Amygdala (tissue), 56 donors: ENCODE data around the gene NUP214.
A peak's percentile ranks its signal among the peaks of the same experiment; 100 is the strongest.

Experiments used
- DNase-seq, 56 donors: peaks; one replicate each; lab custom pipeline; 2025; lab: John Stamatoyannopoulos, UW

NUP214 gene

DNA sequence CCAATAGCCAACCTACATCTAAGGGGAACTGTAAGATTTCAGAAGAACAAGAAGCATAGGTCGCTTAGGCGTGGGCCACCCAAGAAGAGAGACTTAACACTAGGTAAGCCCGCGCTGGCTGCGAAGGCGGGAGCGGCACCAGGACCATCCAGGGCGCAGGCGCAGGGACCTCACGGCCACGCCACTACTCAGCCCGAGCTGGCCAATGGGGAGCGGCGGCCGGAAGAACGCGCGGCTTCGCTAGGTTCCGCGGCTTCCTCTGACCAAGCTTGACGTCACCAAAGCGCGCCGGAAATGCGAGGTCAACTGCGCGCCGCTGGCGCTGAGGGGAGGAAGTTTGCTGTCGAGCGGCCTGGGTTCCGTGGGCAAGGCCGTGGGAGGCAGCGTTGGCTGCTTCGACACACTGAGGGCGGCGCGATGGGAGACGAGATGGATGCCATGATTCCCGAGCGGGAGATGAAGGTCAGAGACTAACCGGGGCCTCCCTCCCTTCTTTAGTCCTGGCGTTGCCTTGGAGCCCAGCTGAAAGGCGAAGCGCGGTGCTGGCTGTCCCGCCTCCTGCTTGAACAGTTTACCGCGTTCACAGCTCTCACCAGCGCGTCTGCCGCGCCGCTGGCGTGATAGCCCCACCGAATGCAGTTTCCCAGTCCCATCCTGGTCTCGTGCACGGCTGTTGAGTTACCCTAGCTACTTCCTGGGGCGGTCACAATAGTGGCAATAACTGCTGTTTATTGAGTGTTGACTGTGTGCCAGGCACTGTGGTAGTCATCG is at the start of gene NUP214:
Gene NUP214, plus strand, starts transcription at position 299 of the 771 bp plus-strand sequence. Its CDS starts 119 bp downstream, at position 418.
- peak; percentile 77 to 100 (median 97) for DNase-seq

DNA sequence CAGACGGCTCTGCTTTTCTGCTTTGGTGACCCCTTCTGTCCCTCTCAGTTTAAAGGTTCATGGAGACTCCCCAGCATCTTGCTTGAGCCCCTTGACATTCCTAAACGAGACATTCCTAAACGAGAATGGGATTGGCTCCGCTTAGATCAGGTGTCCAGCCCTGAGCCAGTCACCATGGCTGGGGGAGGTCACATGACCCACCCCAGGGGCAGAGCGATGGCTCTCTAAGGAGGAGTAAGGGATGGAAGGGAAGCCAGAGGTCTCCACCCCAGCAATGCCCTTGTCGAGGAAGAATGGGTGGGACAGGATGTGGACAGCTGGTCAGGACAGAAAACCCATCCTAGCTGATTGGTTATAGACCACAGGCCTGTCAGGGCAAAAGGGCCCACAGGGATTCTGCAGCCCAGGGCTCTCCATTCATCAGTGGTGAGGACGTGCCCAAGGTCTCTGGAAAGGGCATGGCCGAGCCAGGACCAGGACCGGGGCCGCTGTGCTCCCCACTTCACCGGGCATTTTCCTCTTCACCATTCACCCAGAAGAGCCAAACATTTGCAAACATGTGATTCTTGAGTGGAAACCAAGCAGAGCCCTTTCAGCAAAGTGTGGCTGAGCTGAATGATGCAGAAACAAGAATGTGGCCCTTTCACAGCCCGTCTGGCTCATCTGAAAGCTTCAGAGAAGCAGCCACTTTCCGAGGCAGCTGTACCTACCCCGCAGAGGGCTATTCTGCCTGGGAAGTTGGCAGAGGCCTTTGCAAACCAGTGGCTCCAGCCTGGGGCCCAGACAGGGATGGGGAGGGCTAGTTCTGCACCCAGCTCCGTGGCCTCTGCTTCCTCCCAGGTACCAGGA is 48.8 kb upstream of the NUP214 start:
- peak in 11 of 56 donors; percentile 9 to 52 (median 30) for DNase-seq

DNA sequence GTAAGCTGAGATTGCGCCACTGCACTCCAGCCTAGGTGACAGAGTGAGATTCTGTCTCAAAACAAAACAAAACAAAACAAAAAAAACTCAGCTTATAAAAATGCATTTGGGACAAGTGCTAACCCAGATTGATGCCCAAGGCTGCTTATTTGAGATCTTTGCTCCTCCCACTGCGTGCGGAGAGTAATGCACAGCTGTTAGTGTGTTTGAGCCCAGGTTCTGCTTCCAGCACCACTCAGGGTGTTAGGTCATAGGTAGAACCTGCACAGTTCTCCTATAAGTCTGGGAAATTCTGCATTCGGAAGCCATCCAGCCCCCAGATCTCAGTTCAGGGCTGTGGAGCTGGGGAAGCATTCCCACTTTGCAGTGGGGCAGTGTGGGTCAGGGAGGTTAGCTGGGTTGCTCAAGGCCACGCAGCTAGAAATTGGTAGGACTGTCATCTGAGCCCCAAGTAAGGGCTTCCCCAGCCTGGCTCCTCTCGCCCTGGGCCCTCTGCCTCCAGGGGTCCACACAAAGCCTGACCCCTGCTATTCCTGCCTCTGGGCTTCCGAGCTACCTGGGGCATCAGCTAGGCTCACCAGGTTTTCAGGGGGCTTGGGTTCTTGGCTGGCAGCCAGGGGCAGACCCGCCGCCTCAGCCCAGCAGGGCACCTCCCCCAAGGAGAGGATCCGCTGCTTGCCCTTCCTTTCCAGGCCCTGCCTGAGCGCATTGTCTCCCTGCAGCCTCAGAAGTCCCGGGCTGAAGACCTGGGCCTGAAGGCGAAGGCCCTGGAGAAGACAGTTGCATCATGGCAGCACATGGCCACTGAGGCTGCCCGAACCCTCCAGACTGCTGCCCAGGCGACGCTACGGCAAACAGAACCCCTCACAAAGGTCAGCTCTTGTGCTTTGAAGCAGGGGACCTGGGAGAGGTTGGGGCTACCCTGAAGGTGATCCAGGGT is 46.7 kb upstream of the NUP214 start:
- DNase-seq = no peak

DNA sequence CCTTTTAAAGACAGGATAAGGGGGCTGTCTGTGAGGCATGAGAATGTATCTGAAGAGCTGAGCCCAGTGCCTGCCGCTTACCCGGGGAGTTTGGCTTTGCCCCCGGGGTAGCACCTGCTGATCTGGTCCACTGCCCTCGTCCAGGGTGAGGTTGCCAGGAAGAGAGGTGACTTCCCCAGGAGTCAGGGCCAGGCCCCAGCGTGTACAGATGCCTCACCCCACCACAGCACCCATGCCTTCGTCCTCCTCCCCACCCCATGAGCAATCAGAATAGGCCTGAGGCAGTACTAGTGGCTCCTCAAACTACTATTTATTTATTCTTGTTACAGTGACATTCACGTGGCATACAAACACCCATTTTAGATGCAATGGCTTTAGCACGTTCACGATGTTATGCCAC is 44.8 kb upstream of the NUP214 start:
- DNase-seq = no peak

DNA sequence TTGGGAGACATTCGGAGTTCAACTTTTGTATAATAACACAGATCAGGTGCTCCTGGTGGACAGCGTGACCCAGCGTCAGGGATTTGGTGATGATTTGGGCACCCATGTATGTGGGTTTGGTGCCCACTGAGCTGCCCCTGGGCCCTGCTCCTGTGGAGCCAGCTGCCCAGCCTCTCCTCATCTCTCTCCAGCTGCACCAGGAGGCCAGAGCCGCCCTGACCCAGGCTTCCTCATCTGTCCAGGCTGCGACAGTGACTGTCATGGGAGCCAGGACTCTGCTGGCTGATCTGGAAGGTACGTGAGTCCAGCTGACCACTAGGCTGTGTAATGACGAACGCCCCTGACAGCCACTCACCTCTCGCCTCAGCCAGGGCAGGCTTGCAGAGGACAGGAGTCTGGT is 43.5 kb upstream of the NUP214 start:
- no peak for DNase-seq

DNA sequence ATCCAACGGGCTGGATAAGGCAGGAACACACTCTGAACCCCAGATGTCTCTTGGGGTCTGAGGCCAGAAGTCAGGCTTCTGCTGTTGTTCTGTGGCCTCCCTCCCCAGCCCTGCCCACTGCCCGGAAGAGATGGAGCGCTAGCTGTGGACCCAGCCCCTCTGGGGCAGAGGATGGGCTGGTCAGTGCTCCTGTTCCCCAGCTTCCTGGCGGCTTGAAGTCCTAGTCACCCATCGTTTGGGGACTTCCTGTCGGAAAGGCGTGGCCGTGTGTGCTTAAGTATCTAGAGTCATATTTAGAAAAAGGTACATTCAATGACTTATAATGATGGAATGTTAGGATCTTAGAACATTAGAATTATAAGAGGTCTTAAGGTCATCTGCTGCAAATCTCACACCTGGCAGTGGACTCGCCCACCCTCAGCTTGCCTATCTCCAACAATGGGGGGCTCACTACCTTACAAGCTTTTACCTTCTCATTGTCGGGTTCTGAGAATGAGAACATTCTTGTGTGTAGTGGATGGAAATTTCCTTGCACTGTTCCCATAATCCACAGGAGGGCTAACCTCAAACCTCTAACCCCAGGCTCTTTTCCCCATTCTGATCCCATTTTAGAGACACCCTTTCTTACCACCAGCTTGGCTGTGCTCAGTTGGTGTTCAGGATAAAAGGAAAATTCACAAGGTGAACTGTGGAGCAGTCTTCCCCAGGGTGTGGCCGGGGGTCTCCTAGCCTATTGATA is 42.4 kb upstream of the NUP214 start:
- no peak for DNase-seq

DNA sequence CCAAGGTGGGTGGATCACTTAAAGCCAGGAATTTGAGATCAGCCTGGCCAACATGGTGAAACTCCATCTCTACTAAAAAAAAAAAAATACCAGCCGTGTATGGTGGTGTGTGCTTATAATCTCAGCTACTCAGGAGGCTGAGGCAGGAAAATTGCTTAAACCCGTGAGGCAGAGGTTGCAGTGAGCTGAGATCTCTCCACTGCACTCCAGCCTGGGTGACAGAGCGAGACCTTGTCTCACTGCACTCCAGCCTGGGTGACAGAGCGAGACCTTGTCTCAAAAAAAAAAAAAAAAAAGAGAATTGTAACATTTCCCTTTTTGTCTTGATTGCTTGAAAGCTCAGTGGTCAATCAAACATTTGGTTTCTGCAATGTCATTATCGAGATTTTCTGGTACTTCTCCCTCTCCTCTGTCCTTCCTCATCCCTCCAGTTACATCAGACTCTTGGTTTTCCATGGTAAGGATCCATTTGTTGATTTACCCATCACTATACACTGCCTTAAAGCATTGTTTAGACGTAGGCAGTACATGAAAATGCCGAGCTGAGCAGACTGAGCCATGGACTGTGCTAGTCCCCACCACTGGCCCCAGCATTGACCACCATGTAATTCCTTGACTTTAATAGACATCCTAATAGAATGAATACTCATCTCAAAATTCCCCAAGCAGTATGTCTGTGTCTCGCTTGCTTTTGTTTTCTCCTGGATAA is 40.6 kb upstream of the NUP214 start:
- DNase-seq = no peak

DNA sequence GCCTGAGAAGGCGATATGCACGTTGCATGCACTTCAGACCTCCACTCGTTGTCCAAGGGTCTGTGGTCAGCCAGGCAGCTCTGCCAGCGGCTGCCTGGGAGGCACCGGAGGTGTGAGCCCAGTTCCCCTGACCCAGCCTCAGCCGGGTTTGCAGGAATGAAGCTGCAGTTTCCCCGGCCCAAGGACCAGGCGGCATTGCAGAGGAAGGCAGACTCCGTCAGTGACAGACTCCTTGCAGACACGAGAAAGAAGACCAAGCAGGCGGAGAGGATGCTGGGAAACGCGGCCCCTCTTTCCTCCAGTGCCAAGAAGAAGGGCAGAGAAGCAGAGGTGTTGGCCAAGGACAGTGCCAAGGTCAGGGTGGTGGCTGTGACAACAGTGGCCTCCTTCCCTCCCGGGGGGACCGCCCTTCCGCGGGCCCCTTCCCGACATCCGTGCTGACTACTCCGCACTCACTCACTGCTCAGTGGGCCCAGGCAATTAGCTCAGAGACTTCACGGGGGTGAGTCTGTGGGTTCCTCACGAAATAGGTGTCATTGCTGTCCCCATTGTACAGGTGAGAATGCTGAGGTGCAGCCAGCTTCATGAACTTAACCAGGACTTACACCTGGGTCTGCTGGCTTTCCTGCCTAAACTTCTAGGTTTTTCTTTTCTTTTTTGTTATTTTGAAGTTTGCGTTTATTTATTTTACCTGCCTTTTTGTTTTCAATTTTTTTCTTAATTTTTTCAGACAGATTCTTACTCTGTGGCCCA is 39.8 kb upstream of the NUP214 start:
- no peak for DNase-seq

DNA sequence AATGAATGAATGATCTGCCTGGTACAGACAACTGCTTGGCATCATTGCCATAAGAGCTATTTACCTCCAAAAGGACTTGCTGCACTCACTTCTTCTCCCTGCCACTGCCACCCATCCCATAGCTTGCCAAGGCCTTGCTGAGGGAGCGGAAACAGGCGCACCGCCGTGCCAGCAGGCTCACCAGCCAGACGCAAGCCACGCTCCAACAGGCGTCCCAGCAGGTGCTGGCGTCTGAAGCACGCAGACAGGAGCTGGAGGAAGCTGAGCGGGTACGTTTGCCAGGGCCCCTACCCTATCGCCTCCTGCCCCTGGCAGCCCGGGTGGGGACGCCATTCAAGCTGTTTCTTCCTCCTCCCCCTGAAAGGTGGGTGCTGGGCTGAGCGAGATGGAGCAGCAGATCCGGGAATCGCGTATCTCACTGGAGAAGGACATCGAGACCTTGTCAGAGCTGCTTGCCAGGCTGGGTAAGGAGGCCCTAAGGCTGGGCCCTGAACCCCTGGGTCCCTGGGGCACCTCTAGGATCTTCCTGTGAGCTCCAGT is 38.0 kb upstream of the NUP214 start:
- no peak for DNase-seq

DNA sequence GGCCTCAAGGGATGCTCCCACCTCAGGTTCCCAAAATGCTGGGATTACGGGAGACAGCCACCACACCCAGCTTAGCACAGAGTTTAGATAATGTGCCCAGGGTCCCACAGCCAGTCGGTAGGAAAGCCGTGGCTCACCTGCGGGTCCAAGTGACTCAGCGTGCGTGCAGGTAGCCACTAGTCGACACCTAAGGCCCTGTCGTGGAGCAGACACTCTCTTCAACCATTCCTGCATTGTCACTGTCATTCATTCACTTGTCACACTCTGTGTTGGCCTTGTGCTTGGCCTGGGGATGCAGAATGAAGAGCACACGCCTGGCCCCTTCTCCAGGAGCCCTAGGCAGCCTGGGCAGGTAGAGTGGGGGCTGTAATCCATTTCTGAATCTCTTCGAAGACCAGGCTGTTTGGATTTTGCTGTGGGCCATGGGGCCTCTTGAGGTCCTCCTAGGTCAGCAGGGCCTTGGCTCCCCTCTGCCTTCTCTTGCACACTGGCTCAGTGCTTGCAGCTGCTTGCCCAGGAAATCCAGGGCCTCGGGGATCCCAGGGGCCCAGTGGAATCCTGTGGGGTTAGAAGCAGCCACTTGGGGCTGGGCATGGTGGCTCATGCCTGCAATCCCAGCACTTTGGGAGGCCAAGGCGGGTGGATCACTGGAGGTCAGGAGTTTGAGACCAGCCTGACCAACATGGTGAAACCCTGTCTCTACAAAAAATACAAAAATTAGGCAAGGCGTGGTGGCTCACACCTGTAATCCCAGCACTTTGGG is 35.2 kb upstream of the NUP214 start:
- DNase-seq = no peak

DNA sequence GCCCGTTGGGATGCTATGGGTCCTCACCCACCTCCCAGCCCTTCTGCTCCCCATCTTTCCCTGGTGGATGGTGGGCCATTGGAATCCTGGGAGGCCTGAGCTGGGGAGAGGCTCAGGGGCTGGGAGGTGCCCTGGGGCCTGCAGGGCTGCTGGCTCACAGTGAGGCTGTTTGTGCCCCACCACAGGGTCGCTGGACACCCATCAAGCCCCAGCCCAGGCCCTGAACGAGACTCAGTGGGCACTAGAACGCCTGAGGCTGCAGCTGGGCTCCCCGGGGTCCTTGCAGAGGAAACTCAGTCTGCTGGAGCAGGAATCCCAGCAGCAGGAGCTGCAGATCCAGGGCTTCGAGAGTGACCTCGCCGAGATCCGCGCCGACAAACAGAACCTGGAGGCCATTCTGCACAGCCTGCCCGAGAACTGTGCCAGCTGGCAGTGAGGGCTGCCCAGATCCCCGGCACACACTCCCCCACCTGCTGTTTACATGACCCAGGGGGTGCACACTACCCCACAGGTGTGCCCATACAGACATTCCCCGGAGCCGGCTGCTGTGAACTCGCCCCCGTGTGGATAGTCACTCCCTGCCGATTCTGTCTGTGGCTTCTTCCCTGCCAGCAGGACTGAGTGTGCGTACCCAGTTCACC is 33.9 kb upstream of the NUP214 start:
- no peak for DNase-seq

DNA sequence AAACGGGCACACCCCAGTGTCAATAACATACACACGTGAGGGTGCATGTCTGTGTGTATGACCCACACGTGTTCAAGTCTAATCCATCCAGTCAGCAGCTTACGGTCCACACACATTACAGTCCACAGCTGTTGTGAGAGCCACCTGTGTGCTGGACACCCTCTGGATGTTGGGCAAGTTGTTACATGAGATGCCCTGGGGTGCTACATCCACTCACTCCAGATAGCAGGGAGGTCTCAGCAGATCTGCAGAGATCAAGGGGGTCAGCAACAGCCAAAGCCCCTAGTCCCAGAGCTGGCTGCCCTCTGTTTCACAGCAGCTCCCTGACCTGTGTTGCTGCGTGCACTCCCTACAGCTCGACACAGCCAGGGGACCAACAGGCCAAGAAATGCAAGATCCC is 33.4 kb upstream of the NUP214 start:
- no peak for DNase-seq

DNA sequence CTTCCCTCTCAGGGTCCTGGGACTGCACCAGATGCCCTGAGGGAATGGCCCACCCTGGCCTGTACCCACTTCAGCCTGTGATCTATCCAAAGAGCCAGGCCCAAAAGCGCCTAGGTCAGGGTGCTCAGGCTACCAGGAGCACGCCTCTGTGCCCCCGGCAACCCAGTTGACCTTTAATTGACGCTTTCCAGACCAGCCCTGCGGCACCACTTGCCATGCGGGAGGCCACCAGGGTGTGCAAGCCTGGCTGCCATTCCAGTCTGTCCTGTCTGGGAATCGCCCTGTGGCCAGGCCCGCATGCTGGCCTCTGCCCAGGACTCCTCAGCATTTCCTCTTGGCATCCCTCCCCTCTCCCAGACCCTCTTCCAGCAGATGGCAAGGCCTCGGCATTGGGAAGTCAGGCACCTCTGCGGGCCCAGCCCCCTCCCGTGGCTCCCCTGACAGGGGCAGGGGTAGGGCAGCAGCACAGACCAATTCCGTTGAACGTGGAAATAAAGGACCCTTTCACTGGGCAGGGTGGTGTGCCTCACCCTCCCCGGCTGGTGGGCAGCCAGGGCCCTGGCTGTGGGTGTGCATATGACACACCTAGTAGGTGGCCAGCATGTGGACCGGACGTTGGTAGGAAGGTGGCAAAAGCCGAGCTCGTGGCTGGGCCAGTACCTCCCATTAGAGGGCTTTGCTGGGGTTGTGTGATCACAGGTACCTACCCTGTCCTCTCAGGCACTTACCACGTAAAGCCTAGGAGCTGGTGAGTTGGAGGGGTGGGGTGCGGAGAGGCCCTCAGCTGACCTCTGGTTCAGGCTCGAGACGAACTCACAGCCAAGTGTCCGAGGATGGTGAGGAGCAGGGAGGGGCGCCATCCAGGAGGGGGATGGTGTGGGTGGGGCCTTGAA is 32.6 kb upstream of the NUP214 start:
- DNase-seq = no peak

DNA sequence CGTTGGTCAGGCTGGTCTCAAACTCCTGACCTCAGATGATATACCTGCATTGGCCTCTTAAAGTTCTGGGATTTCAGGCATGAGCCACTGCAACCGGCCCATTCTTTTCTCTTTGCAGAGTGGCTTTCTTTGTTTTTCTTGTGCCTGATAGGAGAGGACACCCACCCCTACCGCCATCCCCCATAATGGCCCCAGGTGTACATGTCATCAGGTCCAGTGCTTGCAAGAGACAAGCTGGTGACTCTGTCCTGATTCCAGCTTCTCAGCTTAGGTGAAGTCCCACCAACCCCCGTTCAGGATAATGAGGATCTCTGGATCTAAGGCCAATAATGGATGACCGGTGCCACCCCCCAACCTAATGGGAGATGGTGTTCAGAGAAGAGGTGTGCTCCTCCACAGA is 31.4 kb upstream of the NUP214 start:
- no peak for DNase-seq

DNA sequence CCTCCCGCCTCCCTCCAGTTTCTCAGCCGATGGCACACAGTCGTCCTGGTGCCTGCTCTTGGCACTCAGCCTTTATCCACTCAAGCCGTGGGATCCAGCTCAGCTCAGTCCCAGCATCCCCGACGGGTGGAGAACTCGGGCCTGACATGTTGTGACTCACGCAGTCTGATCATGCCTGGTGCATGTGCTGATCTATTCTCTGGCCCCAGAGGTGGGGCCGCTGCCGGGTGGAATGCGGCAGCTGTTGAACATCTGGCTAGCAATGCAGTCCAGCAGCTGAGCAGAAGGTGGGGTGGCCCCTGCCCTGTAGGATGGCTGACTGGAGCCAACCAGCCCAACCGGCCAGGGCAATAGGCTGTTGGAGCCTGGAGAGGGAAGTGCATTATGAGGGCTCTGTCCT is 30.8 kb upstream of the NUP214 start:
- DNase-seq = peak in 2 of 56 donors; percentile 26 to 64

DNA sequence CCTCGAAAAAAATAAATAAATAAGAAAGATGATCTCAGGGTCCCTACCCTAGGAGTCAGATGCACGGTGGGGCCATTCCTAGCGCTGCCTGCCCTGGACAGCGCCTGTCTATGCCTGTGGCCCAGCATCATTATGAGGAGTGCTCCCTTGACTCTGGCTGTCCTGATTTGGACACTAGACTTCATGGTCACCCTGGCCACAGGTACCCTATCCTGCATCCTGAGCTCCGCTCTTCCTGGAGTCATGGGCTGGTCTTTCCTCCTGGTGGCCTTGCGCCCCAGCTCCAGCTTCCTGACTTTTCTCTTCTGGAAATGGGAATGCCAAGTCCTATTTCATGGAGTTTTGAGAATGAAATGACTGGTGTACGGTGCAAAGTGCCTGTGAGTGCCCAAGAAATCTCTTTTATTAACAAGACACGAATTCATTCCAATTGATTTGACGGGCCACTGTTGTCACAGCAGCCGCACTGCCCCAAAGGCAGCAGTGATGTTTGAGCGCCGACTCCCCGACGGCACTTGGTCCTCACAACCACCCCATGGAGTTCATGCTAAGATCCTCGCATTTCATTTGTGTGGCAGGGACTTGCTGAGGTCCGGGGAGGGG is 29.6 kb upstream of the NUP214 start:
- no peak for DNase-seq
